Heart left ventricle (tissue), 13 donors: ENCODE data around the gene MRPL14.

ENCODE experiments used
- CTCF ChIP-seq, 12 donors: fragments of 200-600 bp; sonication (generic) in 4 of 12; IDR thresholded peaks; one replicate each; pipeline versions ENCODE4 v1.5.0 to v1.8.0; 2018 to 2022; ENCODE audit warnings: antibody characterized with exemption in 12 of 12, mild to moderate bottlenecking in 5 of 12
- POLR2A ChIP-seq, 2 donors: fragments of 450-650 bp; IDR thresholded peaks; one replicate each; pipeline ENCODE4 v1.6.1; 2017; ENCODE audit warnings: antibody characterized with exemption in 2 of 2, mild to moderate bottlenecking in 2 of 2, moderate library complexity in 2 of 2
- donor health status: ischemic (EF 13 %, LVEDD 7.1; RV severe dilation, severe dysfunction).
- donor health status: DM: no; HTN: yes; CAD: no.
- donor health status: DM: no; HTN: no; CAD: no.
- donor health status: ischemic (EF 25% LVEDD 6.9; RV normal size, moderate dysfunction).
- donor health status: ischemic (EF 25% LVEDD 5.7; RV mildly dilated, moderate dysfunction).
- donor health status: ischemic (EF 35%, LVEDD 5.7; RV mildly dilated, moderate dysfunction).
- donor health status: nonischemic (EF 11% LVEDD 7.7; RV severe dilation, severe dysfunction).
- donor health status: DM: yes; HTN: yes; CAD: no.
- donor health status: PGD.
- donor health status: ischemic (EF 29% LVEDD 5.4; RV normal size, mild dysfunction).
- donor health status: nonischemic (EF 23%, LVEDD 6.1; RV moderate dilation, normal function).

- no peak for TF ChIP-seq CTCF (IDR thresholded peaks at IDR 0.05)
- TF ChIP-seq POLR2A (IDR thresholded peaks at IDR 0.05) = no peak
Measured at GRCh38 chr6:44075647-44076355, 51.5 kb downstream of the MRPL14 start.
